Suprapubic skin (tissue), 4 donors: ENCODE measurements around the gene JMJD8.

Experiments used
- CTCF ChIP-seq, 2 donors: fragments of 200-600 bp in 1 of 2; fragments of 450-650 bp in 1 of 2; sonication (generic) in 1 of 2; IDR thresholded peaks; one replicate each; pipeline ENCODE4 v1.5.1; 2016 to 2019; ENCODE audit warnings: antibody characterized with exemption in 2 of 2, mild to moderate bottlenecking in 1 of 2, moderate library complexity in 1 of 2
- POLR2A ChIP-seq, 2 donors: fragments of 450-650 bp; IDR thresholded peaks; one replicate each; pipeline ENCODE4 v1.6.1; 2017; ENCODE audit warnings: antibody characterized with exemption in 2 of 2, mild to moderate bottlenecking in 2 of 2, moderate library complexity in 2 of 2
- POLR2AphosphoS5 ChIP-seq, 3 donors: sonication (generic); formaldehyde crosslinking; IDR thresholded peaks; one replicate each; pipeline ENCODE4 v1.6.1; 2017; ENCODE audit warnings: antibody characterized with exemption in 3 of 3

GRCh38 chr16:710500-711075 is 26.5 kb upstream of the JMJD8 start:
- TF ChIP-seq CTCF (IDR thresholded peaks at IDR 0.05) (no peak), POLR2A (IDR thresholded peaks at IDR 0.05) (no peak), POLR2AphosphoS5 (IDR thresholded peaks at IDR 0.05) (no peak)
